ENCODE data around the gene RDX. TPM values are rescaled to one million over a fixed set of nuclear protein-coding genes. Genes with fewer than 3 reads are reported as not detected.

The RDX gene
- total and polyA plus RNA-seq, 2 of the 4 experiments (the other 2 are of a cell fraction), result 61.1 to 72.4 TPM

GRCh38 chr11:110173811-110174644, 122.4 kb downstream of the RDX start:
- peak; percentile 82 for ATAC-seq (ENCODE audit: low read depth)
- DNase-seq, result peak; percentile 64
- intact Hi-C loops (cut with micrococcal nuclease), result loop anchor here (1.0 kb wide), 1 partner anchor 228 kb away; no protein-coding TSS in a partner anchor

More at GRCh38 chr11:110173811-110174644, 122.4 kb downstream of the RDX start:
- Histone ChIP-seq H4K8ac (ENCODE audit: low read depth in 2 of 2, low read length in 2 of 2) (peak overlapping the region in 1 of 2 experiments; percentile 35; a peak in 1 of 4 replicates), H3K23ac (ENCODE audit: low read depth, low read length) (no peak overlapping the region), H3K4ac (ENCODE audit: low read depth, low read length) (no peak overlapping the region), H3K4me1 (ENCODE audit: control insufficient read depth, insufficient read depth, low read length) (peaks cover 9% of the 10 kb centered on the region), H2BK20ac (ENCODE audit: low read depth, low read length) (no peak overlapping the region), H3K27ac (ENCODE audit: insufficient read depth, low read length) (no peak overlapping the region), H3K4me3 (ENCODE audit: insufficient read depth, low read depth, low read length) (peak overlapping the region; percentile 12; the same call in 1 of the 2 replicates), H4K20me1 (ENCODE audit: insufficient read depth, low read length) (no peaks in the 10 kb centered on the region), H2AK9ac (replicated peaks; ENCODE audit: low read depth, low read length, poor library complexity) (no peak overlapping the region), H3K9me3 (ENCODE audit: control insufficient read depth, insufficient read depth, low read length) (no peaks in the 10 kb centered on the region), H2BK15ac (ENCODE audit: low read depth, low read length) (no peak overlapping the region), H3K36me3 (ENCODE audit: control insufficient read depth, insufficient read depth, low read length) (0 out of 2 replicates have a peak, but pooled peaks cover 1% of the 10 kb centered on the region), H2AK5ac (ENCODE audit: low read depth, low read length) (0 out of 2 replicates have a peak overlapping the region, but pooled peaks have one; percentile 37), H3K4me2 (ENCODE audit: low read depth, low read length) (peak overlapping the region; percentile 79), H3K56ac (ENCODE audit: extremely low read depth, insufficient read depth, low read length) (no peak overlapping the region), H3K79me1 (ENCODE audit: low read depth in 1 of 2, low read length in 2 of 2) (0 out of 4 replicates have a peak, but pooled peaks cover 0 to 3% of the 10 kb centered on the region in 2 experiments), H3K9ac (ENCODE audit: low read depth, low read length) (no peak overlapping the region), H2BK5ac (ENCODE audit: low read depth, low read length, poor library complexity, severe bottlenecking) (no peak overlapping the region), H2BK120ac (ENCODE audit: low read depth, low read length) (peak overlapping the region; percentile 5; the same call in 1 of the 2 replicates), H3K9me1 (ENCODE audit: insufficient read depth, low read length) (peaks cover 10% of the 10 kb centered on the region; the same call in 1 of the 2 replicates), H3K18ac (ENCODE audit: low read depth, low read length) (no peak overlapping the region), H3K14ac (replicated peaks; ENCODE audit: low read depth, low read length) (0 out of 2 replicates have a peak overlapping the region, but pooled peaks have one; percentile 22), H4K5ac (ENCODE audit: low read depth, low read length) (no peak overlapping the region; the same call in 1 of the 2 replicates), H2AFZ (replicated peaks; ENCODE audit: low read length, poor library complexity) (peak overlapping the region; percentile 69), H4K91ac (ENCODE audit: insufficient read depth, low read depth, low read length) (no peak overlapping the region), H3K27me3 (ENCODE audit: control insufficient read depth, insufficient read depth, low read length) (no peaks in the 10 kb centered on the region)
- TF ChIP-seq ELK1 (IDR thresholded peaks at IDR 0.05; ENCODE audit: borderline replicate concordance, low read depth, low read length) (no peak), RFX5 (IDR thresholded peaks at IDR 0.05; ENCODE audit: low read depth, low read length) (no peak), MXI1 (IDR thresholded peaks at IDR 0.05; ENCODE audit: borderline replicate concordance, low read depth, low read length) (no peak), RAD21 (IDR thresholded peaks at IDR 0.05; ENCODE audit: low read length) (peak; percentile 42), RCOR1 (IDR thresholded peaks at IDR 0.05; ENCODE audit: insufficient replicate concordance, low read length) (no peak), MAFK (IDR thresholded peaks at IDR 0.05; ENCODE audit: low read depth, low read length) (no peak), USF2 (IDR thresholded peaks at IDR 0.05; ENCODE audit: low read depth, low read length) (no peak), CTCF (conservative IDR thresholded peaks at IDR 0.05; ENCODE audit: low read depth, low read length) (peak; percentile 61), NFE2L2 (IDR thresholded peaks at IDR 0.05; ENCODE audit: low read depth, low read length) (no peak), SMC3 (IDR thresholded peaks at IDR 0.05; ENCODE audit: low read depth, low read length) (peak; percentile 31; the same call in 1 of the 2 replicates)
- BruUV-seq (replicated peaks), result no TSS peak
- POLR2A ChIA-PET (ENCODE audit: unreplicated experiment), result no interaction called here
- in situ Hi-C loops (cut with MboI; ENCODE audit: low sequenced_read_pairs), result no loop called here
- no CpG with 5 or more reads among the region's 14 CpGs for WGBS, 2 experiments (ENCODE audit: extremely low coverage in 2 of 2, insufficient read length in 1 of 2)
- CTCF ChIA-PET, result interaction anchor here (0.6 to 0.7 kb wide), 2 partner anchors 18 to 260 kb away, joined by 3 to 4 read pairs; no protein-coding TSS in a partner anchor
- dilution Hi-C loops (cut with HindIII; ENCODE audit: low sequenced_read_pairs, unreplicated experiment), result no loop called here
